Measurements from ENCODE around the gene HAUS5. TPM values are rescaled to one million over a fixed set of nuclear protein-coding genes. Genes with fewer than 3 reads are reported as not detected.
A peak's percentile ranks its signal among the peaks of the same experiment; 100 is the strongest.

Gene HAUS5
- total RNA-seq, 2 donors from 2014 or later, result 9.6 to 14.5 TPM

DNA sequence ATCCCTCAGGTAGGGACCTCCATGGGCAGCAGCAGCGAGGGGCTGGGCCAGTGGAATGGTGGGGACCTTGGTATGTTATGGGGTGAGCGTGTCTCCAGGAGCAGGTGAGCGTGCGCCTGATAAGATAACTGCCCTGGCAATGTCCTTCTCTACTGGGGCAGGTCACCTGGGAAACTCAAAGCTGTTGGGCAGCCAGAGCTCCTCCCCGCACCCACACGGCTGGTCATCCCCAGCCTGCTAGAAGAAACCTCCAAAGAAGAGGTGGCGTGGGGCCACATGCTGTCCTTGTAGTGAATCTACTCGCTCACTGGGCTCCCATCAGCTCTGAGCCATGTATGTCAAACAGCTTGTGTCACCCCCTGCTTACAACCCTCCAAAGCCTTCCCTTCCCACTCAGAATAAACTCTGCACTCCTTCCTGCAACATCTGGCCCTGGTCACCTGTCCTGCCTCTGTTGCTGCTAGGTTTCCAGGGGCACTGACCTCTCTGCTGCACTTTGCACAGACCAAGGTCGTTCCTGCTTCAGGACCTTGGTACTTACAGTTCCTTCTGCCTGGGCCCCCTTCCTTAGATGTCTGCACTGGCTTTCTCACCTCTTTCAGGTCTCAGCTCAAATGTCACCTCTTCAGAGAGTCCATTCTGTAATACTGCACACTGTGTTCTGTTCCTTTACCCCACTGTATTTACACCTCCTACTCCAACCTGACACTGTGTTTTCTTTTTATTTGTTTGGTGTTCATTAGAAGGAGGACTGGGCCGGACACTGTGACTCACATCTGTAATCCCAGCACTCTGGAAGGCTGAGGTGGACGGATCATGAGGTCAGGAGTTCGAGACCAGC lies 47.3 kb upstream of the HAUS5 start:
- H3K27me3 ChIP-seq, result no peaks in the 10 kb centered on the region
- WGBS, 2 donors, result 39 to 43% methylated on average over 9 to 12 of the region's 12 CpGs
- DNase-seq, result peak; percentile 48 to 83 (median 75)

DNA sequence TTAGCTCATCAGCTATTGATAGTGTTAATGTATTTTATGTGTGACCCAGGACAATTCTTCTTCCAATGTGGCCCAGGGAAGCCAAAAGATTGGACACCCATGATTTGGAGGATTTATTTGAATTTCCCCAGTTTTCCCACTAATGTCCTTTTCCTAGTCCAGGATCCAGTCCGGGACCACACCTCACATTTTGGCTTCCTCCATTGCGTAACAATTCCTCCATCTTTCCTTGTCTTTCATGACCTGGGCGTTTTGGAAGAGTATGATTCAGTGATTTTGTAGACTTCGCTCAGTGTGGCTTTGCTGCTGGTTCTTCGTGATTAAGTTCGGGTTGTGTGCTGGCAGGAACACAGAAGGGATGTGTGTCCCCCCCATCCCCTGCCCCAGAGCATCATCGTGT lies 45.8 kb upstream of the HAUS5 start:
- ATAC-seq, result no peak
- intact Hi-C loops (cut with DNase I), result no loop called here
- DNase-seq, result no peak
- 84 to 90% methylated on average over 7 of the region's 7 CpGs for WGBS, 2 donors
- no peak overlapping the region for H3K27ac ChIP-seq
- H3K4me1 ChIP-seq, result peaks cover 77% of the 10 kb centered on the region
- no peak overlapping the region for H3K4me3 ChIP-seq
- TF ChIP-seq, protein P1, sequence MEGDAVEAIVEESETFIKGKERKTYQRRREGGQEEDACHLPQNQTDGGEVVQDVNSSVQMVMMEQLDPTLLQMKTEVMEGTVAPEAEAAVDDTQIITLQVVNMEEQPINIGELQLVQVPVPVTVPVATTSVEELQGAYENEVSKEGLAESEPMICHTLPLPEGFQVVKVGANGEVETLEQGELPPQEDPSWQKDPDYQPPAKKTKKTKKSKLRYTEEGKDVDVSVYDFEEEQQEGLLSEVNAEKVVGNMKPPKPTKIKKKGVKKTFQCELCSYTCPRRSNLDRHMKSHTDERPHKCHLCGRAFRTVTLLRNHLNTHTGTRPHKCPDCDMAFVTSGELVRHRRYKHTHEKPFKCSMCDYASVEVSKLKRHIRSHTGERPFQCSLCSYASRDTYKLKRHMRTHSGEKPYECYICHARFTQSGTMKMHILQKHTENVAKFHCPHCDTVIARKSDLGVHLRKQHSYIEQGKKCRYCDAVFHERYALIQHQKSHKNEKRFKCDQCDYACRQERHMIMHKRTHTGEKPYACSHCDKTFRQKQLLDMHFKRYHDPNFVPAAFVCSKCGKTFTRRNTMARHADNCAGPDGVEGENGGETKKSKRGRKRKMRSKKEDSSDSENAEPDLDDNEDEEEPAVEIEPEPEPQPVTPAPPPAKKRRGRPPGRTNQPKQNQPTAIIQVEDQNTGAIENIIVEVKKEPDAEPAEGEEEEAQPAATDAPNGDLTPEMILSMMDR (IDR thresholded peaks at IDR 0.05), result no peak
- TF ChIP-seq POLR2A (IDR thresholded peaks at IDR 0.05), result no peak
- H3K9me3 ChIP-seq, result no peaks in the 10 kb centered on the region
- no peaks in the 10 kb centered on the region for H3K27me3 ChIP-seq
- H3K36me3 ChIP-seq (replicated peaks in 1 of 2; ENCODE audit: insufficient read depth in 1 of 2, low read depth in 2 of 2), result no peaks in the 10 kb centered on the region

More for the DNA sequence above, 47.3 kb upstream of the HAUS5 start:
- no peak overlapping the region for H3K4me3 ChIP-seq
- H3K9me3 ChIP-seq, result no peaks in the 10 kb centered on the region
- peak in 1 of 3 donors; percentile 21 for TF ChIP-seq POLR2A (IDR thresholded peaks at IDR 0.05)
- TF ChIP-seq, protein P1 (IDR thresholded peaks at IDR 0.05), result no peak
- H3K4me1 ChIP-seq, result peaks cover 75% of the 10 kb centered on the region
- H3K27ac ChIP-seq, result peak overlapping the region in 3 of 4 donors; percentile 53 to 77 (median 72)
- H3K36me3 ChIP-seq (replicated peaks in 1 of 2; ENCODE audit: insufficient read depth in 1 of 2, low read depth in 2 of 2), result no peaks in the 10 kb centered on the region
- peak; percentile 68 for ATAC-seq
- intact Hi-C loops (cut with DNase I), result no loop called here

DNA sequence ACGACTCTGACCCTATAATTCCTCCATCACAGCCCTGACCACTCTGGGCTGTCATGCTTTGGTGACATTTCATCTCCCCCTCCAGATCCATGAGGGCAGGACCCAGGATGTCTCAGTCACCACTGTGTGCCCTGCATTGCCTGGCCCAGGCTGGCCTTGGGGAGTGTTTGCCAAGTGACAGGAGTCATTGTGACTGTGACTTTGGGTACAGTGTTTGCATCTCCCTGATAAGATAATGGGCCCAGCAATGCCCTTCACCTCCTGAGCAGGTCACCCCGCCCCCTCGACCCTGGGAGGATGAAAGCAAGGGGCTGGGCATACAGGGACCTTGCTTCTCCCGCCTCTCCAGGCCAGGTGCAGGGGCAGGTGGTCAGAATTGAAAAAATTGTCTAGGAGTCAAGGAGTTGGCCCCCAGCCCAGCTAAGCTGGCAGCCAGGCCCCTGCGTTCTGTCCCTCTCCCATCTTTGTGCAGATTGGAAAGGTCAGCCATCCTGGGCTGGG lies 43.2 kb upstream of the HAUS5 start:
- DNase-seq, result peak; percentile 40 to 81 (median 74)
- H3K27ac ChIP-seq, result peak overlapping the region in 3 of 4 donors; percentile 58 to 61 (median 59)
- no peaks in the 10 kb centered on the region for H3K27me3 ChIP-seq
- TF ChIP-seq, protein P1 (IDR thresholded peaks at IDR 0.05), result no peak
- TF ChIP-seq POLR2A (IDR thresholded peaks at IDR 0.05), result no peak
- H3K9me3 ChIP-seq, result no peaks in the 10 kb centered on the region
- ATAC-seq, result peak; percentile 70
- WGBS, 2 donors, result 9 to 22% methylated on average over 1 to 5 of the region's 5 CpGs
- H3K36me3 ChIP-seq (replicated peaks in 1 of 2; ENCODE audit: insufficient read depth in 1 of 2, low read depth in 2 of 2), result no peaks in the 10 kb centered on the region
- H3K4me3 ChIP-seq, result no peak overlapping the region
- intact Hi-C loops (cut with DNase I), result no loop called here
- H3K4me1 ChIP-seq, result peaks cover 71% of the 10 kb centered on the region

DNA sequence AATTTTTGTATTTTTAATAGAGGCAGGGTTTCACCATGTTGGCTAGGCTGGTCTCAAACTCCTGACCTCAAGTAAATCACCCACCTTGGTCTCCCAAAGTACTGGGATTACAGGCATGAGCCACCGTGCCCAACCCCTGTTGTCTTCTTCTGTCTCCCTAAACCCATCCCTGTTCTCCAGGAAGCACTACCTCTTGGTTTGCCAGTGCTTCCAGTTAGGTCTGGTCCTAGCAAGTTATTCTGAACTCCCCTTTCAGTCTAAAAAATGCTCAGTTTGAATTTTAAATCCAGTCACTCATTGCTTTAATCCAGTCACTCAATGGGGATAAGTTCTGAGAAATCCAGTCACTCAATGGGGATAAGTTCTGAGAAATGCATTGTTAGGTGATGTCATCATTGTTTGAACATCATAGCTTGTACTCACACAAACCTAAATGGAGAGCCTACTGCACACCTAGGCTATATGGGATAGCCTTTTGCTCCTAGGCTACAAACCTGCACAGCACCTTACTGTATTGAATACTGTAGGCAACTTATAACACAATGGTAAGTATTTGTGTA lies 41.0 kb upstream of the HAUS5 start:
- H3K9me3 ChIP-seq, result peaks cover 0 to 8% (median 0%) of the 10 kb centered on the region in 3 donors
- intact Hi-C loops (cut with DNase I), result no loop called here
- 88 to 100% methylated on average over 1 of the region's 1 CpG for WGBS, 2 donors
- H3K4me1 ChIP-seq, result peaks cover 51% of the 10 kb centered on the region
- no peak overlapping the region for H3K27ac ChIP-seq
- no peak for TF ChIP-seq POLR2A (IDR thresholded peaks at IDR 0.05)
- TF ChIP-seq, protein P1 (IDR thresholded peaks at IDR 0.05), result no peak
- DNase-seq, result no peak
- no peaks in the 10 kb centered on the region for H3K27me3 ChIP-seq
- peak; percentile 51 for ATAC-seq
- no peaks in the 10 kb centered on the region for H3K36me3 ChIP-seq (replicated peaks in 1 of 2; ENCODE audit: insufficient read depth in 1 of 2, low read depth in 2 of 2)
- H3K4me3 ChIP-seq, result no peak overlapping the region

Data from body of pancreas (tissue), 4 donors.